Ishikawa (cell line): ENCODE results near the gene TLR8.

ENCODE experiments used
- CEBPB ChIP-seq: IDR thresholded peaks from 2 replicates; pipeline ENCODE4 v1.6.1; 2012
- MAX ChIP-seq: IDR thresholded peaks from 2 replicates; pipeline ENCODE4 v1.6.1; 2012
- NFIC ChIP-seq: IDR thresholded peaks from 2 replicates; pipeline ENCODE4 v1.6.1; 2012
- TAF1 ChIP-seq: IDR thresholded peaks from 2 replicates; pipeline ENCODE4 v1.6.1; 2012; ENCODE audit warnings: low read depth, mild to moderate bottlenecking

- no peak for TF ChIP-seq MAX
- TF ChIP-seq NFIC: no peak
- no peak for TF ChIP-seq TAF1
- no peak for TF ChIP-seq CEBPB
Observed at GRCh38 chrX:12868747-12869146, 37.7 kb upstream of the TLR8 start.
